ENCODE data around the gene AP1G1.
"Not testable (repeated sequence)": the region's sequence is repeated elsewhere in the genome, so short reads cannot be mapped to it uniquely, and the experiment has no call there.

Gene AP1G1

GRCh38 chr16:71808593-71809459 lies at the start of gene AP1G1:
TSS of gene AP1G1 (minus strand) at chr16:71808834. CDS start at chr16:71789479, 19,355 bp downstream.
- DNase-seq = peak; percentile 97

- DNase-seq = no peak
These were observed 47.5 kb upstream of the AP1G1 start for GRCh38 chr16:71855937-71856662.

GRCh38 chr16:71854369-71854948 lies 45.8 kb upstream of the AP1G1 start:
- DNase-seq = no peak

- DNase-seq = no peak
These were observed 44.8 kb upstream of the AP1G1 start for GRCh38 chr16:71853413-71853812.

GRCh38 chr16:71852561-71852960 lies 43.9 kb upstream of the AP1G1 start:
- DNase-seq = no peak

- no peak for DNase-seq
These were observed 43.5 kb upstream of the AP1G1 start for GRCh38 chr16:71852158-71852557.

GRCh38 chr16:71851746-71852145 lies 43.1 kb upstream of the AP1G1 start:
- DNase-seq = no peak

- no peak for DNase-seq
These were observed 40.0 kb upstream of the AP1G1 start for GRCh38 chr16:71848622-71849021.

- DNase-seq = no peak
These were observed 38.5 kb upstream of the AP1G1 start for GRCh38 chr16:71847096-71847495.

- DNase-seq = no peak
These were observed 37.8 kb upstream of the AP1G1 start for GRCh38 chr16:71846431-71846830.

- peak; percentile 95 for DNase-seq
These were observed 37.2 kb upstream of the AP1G1 start, which contains the start of gene ATXN1L for GRCh38 chr16:71845639-71846430. TSS of gene ATXN1L (plus strand) at chr16:71845976. CDS start at chr16:71849741, 3,765 bp downstream.

GRCh38 chr16:71843572-71843971 lies 34.9 kb upstream of the AP1G1 start:
- DNase-seq = no peak

- DNase-seq = no peak
These were observed 31.4 kb upstream of the AP1G1 start for GRCh38 chr16:71840052-71840451.

GRCh38 chr16:71837150-71837549 lies 28.5 kb upstream of the AP1G1 start:
- DNase-seq = no peak

GRCh38 chr16:71834291-71834690 lies 25.7 kb upstream of the AP1G1 start:
- no peak for DNase-seq

GRCh38 chr16:71832112-71832511 lies 23.5 kb upstream of the AP1G1 start:
- DNase-seq = not testable (repeated sequence)

- DNase-seq = not testable (repeated sequence)
These were observed 23.1 kb upstream of the AP1G1 start for GRCh38 chr16:71831698-71832097.

GRCh38 chr16:71830359-71830758 lies 21.7 kb upstream of the AP1G1 start:
- DNase-seq = no peak

- DNase-seq = no peak
These were observed 17.9 kb upstream of the AP1G1 start for GRCh38 chr16:71826533-71827017.

GRCh38 chr16:71817155-71817500 lies 8.5 kb upstream of the AP1G1 start:
- not testable (repeated sequence) for DNase-seq

- DNase-seq = no peak
These were observed 2.7 kb upstream of the AP1G1 start for GRCh38 chr16:71811261-71811803.

- DNase-seq = not testable (repeated sequence)
These were observed 1.5 kb upstream of the AP1G1 start for GRCh38 chr16:71810155-71810530.
